SU-DHL-6 (cell line): ENCODE measurements around the gene TMEM138.

Experiments
- H2AFZ ChIP-seq: fragments of 200-600 bp; sonication (generic); 2 replicates; pipeline ENCODE4 v1.6.1; 2014; ENCODE audit warnings: low read depth, mild to moderate bottlenecking, moderate library complexity, mixed read lengths, antibody characterized with exemption, low read length; ENCODE audit not compliant: severe bottlenecking
- H3F3A ChIP-seq: fragments of 200-600 bp; shearing (Covaris generic); 2 replicates; pipeline ENCODE4 v1.6.0; 2016; ENCODE audit warnings: antibody characterized with exemption, mild to moderate bottlenecking; ENCODE audit not compliant: insufficient read depth
- H3K27ac ChIP-seq: fragments of 200-600 bp; sonication (generic); 2 replicates; pipeline ENCODE4 v1.5.1; 2016; ENCODE audit warnings: low read depth, mild to moderate bottlenecking, low read length, moderate library complexity, mixed read lengths
- H3K27me3 ChIP-seq: fragments of 200-600 bp; sonication (generic), shearing (Covaris generic); 2 replicates; pipeline ENCODE4 v1.6.0; 2014; ENCODE audit warnings: mild to moderate bottlenecking, low read length
- H3K36me3 ChIP-seq: fragments of 200-600 bp; sonication (generic); 2 replicates; pipeline ENCODE4 v1.6.1; 2014; ENCODE audit warnings: mild to moderate bottlenecking, low read length, mixed read lengths
- H3K4me2 ChIP-seq: fragments of 300-600, 200-600 bp; shearing (Covaris generic), sonication (generic); 2 replicates; pipeline ENCODE4 v1.6.0; 2014; ENCODE audit warnings: low read length, low read depth, mild to moderate bottlenecking; ENCODE audit not compliant: poor library complexity, severe bottlenecking
- H3K4me3 ChIP-seq: fragments of 200-600 bp; sonication (generic); 2 replicates; pipeline ENCODE4 v1.5.1; 2014; ENCODE audit warnings: antibody characterized with exemption, low read length, mild to moderate bottlenecking, mixed read lengths; ENCODE audit not compliant: insufficient read depth, poor library complexity, severe bottlenecking
- H3K79me2 ChIP-seq: fragments of 200-600 bp; sonication (generic); 2 replicates; pipeline ENCODE4 v1.6.1; 2014; ENCODE audit warnings: mild to moderate bottlenecking, low read length, moderate library complexity; ENCODE audit not compliant: insufficient read depth
- H3K9ac ChIP-seq: fragments of 200-600 bp; sonication (generic); 2 replicates; pipeline ENCODE4 v1.7.0; 2014; ENCODE audit warnings: mild to moderate bottlenecking, low read length
- H3K9me2 ChIP-seq: fragments of 200-600 bp; sonication (generic); replicated peaks from 2 replicates; pipeline ENCODE4 v1.6.1; 2014; ENCODE audit warnings: low read length; ENCODE audit not compliant: insufficient read depth
- H3K9me3 ChIP-seq: fragments of 200-600 bp; sonication (generic); 2 replicates; pipeline ENCODE4 v1.6.1; 2014; ENCODE audit warnings: low read length, mixed read lengths; ENCODE audit not compliant: insufficient read depth
- H4K20me1 ChIP-seq: fragments of 200-600 bp; sonication (generic); 2 replicates; pipeline ENCODE4 v1.6.1; 2014; ENCODE audit warnings: low read depth, mild to moderate bottlenecking, antibody characterized with exemption, low read length, moderate library complexity, mixed read lengths
- CTCF ChIP-seq: fragments of 200-600 bp; sonication (generic); IDR thresholded peaks from one replicate; pipeline ENCODE4 v1.5.1; 2017; ENCODE audit warnings: antibody characterized with exemption, mild to moderate bottlenecking, low read length, moderate library complexity; ENCODE audit not compliant: insufficient read depth, poor library complexity, severe bottlenecking
- EZH2phosphoT487 ChIP-seq: fragments of 200-600 bp; sonication (generic), shearing (Covaris generic); conservative IDR thresholded peaks from 2 replicates; pipeline ENCODE4 v1.6.1; 2018; ENCODE audit warnings: mild to moderate bottlenecking, antibody characterized with exemption, low read length, moderate library complexity, mixed read lengths

Gene TMEM138

GRCh38 chr11:61361741-61362541, at the start of gene TMEM138, which contains the start of gene CYB561A3:
Gene TMEM138 (plus strand): TSS chr11:61362374. CDS start chr11:61364391, 2,017 bp downstream.
Gene CYB561A3 (minus strand): TSS chr11:61361882. CDS start chr11:61356713, 5,169 bp downstream.
- no peaks in the 10 kb centered on the region for H3K9me3 ChIP-seq
- TF ChIP-seq CTCF (no peak), EZH2phosphoT487 (no peak)
- H3K79me2 ChIP-seq, result peaks cover 59% of the 10 kb centered on the region
- no peaks in the 10 kb centered on the region for H3K9me2 ChIP-seq
- peak within 1 kb of the TSS; percentile 87 for H3K9ac ChIP-seq
- peak within 1 kb of the TSS; percentile 78 for H3K4me3 ChIP-seq
- H3K4me2 ChIP-seq, result peak within 1 kb of the TSS; percentile 82
- peaks cover 11% of the 10 kb centered on the region for H3K36me3 ChIP-seq
- H4K20me1 ChIP-seq, result no peaks in the 10 kb centered on the region
- peak within 1 kb of the TSS; percentile 99 for H3K27ac ChIP-seq
- H3K27me3 ChIP-seq, result no peaks in the 10 kb centered on the region
- peaks cover 35% of the 10 kb centered on the region for H3F3A ChIP-seq
- H2AFZ ChIP-seq, result peak within 1 kb of the TSS; percentile 24

DNA sequence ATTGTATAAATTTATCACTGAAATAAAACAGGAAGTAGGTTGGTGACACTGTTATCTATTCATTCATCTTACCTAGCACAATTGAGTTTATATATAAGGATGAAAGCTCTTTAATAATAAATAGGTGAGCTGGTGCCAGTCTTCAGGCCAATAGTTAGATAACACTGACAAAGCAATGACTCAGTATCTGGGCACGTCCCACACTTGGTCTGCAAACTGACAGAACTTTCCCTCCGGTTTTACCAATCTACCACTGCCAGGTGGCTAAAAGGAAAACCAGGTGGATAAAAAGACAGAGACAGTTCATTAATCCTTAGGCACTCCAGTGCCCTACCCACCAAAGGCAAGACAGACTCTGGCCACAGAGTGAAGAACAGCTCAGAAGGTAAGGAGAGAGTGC, 46.9 kb upstream of the TMEM138 start:
- Histone ChIP-seq H3F3A (no peaks in the 10 kb centered on the region), H3K36me3 (peaks cover 17% of the 10 kb centered on the region; the same call in 1 of the 2 replicates), H3K27me3 (no peaks in the 10 kb centered on the region), H4K20me1 (no peaks in the 10 kb centered on the region), H3K9ac (no peak overlapping the region), H3K4me3 (no peak overlapping the region), H3K4me2 (no peak overlapping the region), H3K79me2 (no peaks in the 10 kb centered on the region), H3K9me2 (no peaks in the 10 kb centered on the region), H3K9me3 (no peaks in the 10 kb centered on the region), H2AFZ (no peak overlapping the region), H3K27ac (no peak overlapping the region)
- TF ChIP-seq CTCF (no peak), EZH2phosphoT487 (no peak)

DNA sequence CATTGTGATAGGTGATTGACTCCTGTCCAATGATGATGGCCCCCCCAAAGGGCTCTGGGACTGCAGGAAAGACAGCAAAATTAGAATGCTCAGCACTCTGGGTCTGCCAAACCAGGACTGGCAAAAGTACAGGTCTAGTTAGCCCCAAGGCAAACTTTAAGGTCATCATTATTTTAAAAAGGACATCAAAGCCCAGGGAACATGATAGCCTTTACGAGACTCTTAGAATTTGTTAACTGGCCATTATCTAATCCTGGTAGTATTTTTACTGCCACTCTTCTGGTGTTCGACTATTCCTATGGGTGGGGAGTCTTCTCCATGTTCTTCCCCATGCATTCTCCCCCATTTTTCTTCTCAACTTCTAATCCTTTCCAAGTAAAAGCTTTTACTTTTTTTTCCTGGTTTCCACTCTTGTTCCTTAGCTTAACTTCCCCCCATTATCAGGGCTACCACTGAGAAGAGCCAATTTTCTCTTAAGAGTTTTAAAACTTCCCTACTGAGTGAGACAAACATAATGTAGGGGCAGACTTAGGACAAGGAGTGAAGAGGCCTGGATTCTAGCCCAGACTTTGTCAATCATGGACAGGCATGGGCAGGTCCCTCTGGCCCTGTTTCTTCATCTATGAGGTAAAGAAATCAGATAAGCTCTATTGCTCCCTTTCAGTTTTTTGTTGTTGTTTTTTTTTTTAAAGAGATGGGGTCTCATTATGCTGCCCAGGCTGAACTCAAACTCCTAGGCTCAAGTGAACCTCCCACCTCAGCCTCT, 36.3 kb upstream of the TMEM138 start:
- no peaks in the 10 kb centered on the region for H3K9me2 ChIP-seq
- peaks cover 44% of the 10 kb centered on the region for H3K36me3 ChIP-seq
- 0 out of 2 replicates have a peak, but pooled peaks cover 4% of the 10 kb centered on the region for H4K20me1 ChIP-seq
- H2AFZ ChIP-seq, result no peak overlapping the region
- H3K9ac ChIP-seq, result no peak overlapping the region
- H3K27ac ChIP-seq, result no peak overlapping the region
- no peak overlapping the region for H3K4me3 ChIP-seq
- H3K9me3 ChIP-seq, result no peaks in the 10 kb centered on the region
- TF ChIP-seq EZH2phosphoT487, result no peak
- no peak for TF ChIP-seq CTCF
- H3K27me3 ChIP-seq, result no peaks in the 10 kb centered on the region
- H3F3A ChIP-seq, result no peaks in the 10 kb centered on the region
- H3K79me2 ChIP-seq, result peaks cover 34% of the 10 kb centered on the region
- no peak overlapping the region for H3K4me2 ChIP-seq
